ENCODE measurements around the gene GTF3C5. TPM values are rescaled to one million over a fixed set of nuclear protein-coding genes. Genes with fewer than 3 reads are reported as not detected.

The GTF3C5 gene
- total RNA-seq, 2 experiments from 2014 or later = 89.3 to 95.7 TPM

DNA sequence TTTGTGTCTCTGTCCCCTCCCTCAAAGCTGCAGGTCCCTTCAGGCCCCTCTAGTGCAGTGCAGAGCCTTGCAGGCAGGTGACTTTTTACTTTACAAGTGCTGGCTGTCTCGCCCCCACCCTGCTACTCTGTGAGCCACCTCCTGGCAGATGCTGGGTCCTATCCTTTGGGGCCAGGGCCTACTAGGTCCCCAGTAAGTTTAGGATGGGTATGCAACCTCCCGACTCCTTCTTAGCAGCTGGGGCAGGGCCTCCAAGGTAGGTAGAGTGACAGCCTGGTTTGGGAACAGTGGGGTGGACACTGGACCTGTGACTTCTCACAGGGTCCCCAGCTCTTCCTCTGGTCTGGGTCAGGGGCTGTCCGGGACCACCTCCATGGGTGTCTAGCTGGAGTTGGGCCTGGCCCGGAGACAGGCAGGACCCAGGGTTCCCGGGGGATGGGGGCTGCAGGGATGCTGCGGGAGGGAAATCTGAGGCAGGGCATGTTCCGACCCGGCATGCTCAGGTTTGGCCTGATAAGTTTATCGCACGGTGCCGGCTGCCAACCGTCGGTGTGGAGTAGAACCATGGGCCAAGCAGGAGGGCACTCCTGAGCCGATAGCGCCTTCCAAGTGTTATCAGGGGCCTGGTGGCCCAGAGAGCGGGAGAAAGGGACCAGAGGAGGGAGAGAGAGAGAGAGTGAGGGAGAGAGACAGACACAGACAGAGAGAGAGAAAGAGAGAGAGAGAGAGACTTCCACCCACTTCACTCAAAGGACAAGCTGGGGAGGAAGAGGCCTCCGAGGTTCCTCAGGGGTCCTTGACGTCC is 31.8 kb upstream of the GTF3C5 start:
- POLR2A ChIA-PET = no interaction called here
- CTCF ChIA-PET = no interaction called here
- H3K4me1 Mint-ChIP-seq (ENCODE audit: low read depth) = peaks cover 27% of the 10 kb centered on the region
- no peaks in the 10 kb centered on the region for H3K9me3 Mint-ChIP-seq (ENCODE audit: insufficient read depth)
- H3K27me3 Mint-ChIP-seq (ENCODE audit: low read depth) = peaks cover 18% of the 10 kb centered on the region
- H3K4me3 Mint-ChIP-seq = no peak overlapping the region
- H3K36me3 Mint-ChIP-seq (ENCODE audit: low read depth) = no peaks in the 10 kb centered on the region
- H3K27ac Mint-ChIP-seq = no peak overlapping the region
- DNase-seq (no peak), ATAC-seq (no peak)

DNA sequence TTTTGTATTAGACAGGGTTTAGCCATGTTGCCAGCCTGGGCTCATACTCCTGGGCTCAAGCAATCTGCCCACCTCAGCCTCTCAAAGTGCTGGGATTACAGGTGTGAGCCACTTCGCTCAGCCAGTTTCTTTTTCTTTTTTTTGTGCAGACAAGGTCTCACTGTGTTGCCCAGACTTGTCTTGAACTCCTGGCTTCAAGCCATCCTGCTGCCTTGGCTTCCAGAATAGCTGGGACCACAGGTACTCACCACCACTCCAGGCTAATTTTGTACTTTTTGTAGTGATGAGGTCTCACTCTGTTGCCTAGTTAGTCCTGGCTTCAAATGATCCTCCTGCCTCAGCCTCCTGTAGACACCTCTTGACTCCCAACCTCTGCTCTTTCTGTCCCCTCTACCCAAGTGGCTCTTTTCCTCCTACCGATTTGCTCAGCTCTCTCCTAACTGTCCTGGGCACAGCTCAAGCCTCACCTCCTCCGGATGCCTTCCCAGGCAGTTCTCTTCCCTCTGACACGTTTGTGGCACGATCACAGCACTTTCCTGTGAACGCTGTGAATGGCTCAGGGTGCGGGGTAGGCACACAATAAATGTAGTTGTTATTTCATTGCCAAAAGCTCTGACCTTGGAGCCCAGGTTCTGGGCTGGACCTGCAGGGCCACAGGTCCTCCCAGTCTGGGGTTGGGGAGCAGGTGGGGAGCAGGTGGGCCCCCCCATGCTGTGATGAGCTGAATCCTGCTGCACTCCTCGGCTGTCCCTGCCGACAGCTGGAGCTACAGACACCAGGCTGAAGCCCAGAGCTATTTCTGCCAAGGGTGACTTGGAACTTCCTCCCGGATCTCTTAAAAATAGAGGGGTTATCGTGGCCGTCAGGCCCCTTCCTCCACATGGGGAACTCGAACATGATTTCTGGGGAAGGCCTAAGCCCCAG is 28.4 kb upstream of the GTF3C5 start:
- CTCF ChIA-PET = interaction anchor here (0.6 to 3.0 kb wide), 3 partner anchors 20 to 1586 kb away, joined by 3 to 20 read pairs (median 3); partner anchors contain the start of gene GTF3C5
- DNase-seq (no peak), ATAC-seq (peak; percentile 13)
- Mint-ChIP-seq H3K4me1 (ENCODE audit: low read depth) (peaks cover 18% of the 10 kb centered on the region), H3K27ac (no peak overlapping the region), H3K9me3 (ENCODE audit: insufficient read depth) (no peaks in the 10 kb centered on the region), H3K27me3 (ENCODE audit: low read depth) (peaks cover 23% of the 10 kb centered on the region), H3K36me3 (ENCODE audit: low read depth) (no peaks in the 10 kb centered on the region), H3K4me3 (no peak overlapping the region)
- POLR2A ChIA-PET = no interaction called here

DNA sequence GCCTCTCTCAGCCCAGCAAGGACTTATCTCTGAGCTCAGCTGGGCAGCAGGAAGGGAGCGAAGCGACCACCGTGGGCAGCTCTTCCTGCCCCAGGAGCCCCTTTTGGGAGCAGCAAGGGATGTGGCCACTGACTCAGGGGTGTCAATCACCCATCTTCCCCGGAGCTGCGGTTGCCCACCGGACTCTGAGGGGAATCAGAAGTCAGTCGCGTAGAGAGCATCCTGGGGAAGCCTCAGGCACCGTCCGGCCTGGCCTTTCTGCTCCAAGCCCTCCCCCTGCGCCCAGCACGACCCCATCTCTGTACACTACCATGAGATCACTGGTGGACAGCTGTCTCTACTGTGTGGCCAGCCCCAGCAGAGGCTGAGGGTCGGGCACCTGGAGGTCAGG is 27.7 kb upstream of the GTF3C5 start:
- DNase-seq (no peak), ATAC-seq (no peak)
- POLR2A ChIA-PET = no interaction called here
- Mint-ChIP-seq H3K9me3 (ENCODE audit: insufficient read depth) (no peaks in the 10 kb centered on the region), H3K27me3 (ENCODE audit: low read depth) (peaks cover 26% of the 10 kb centered on the region), H3K27ac (no peak overlapping the region), H3K4me3 (no peak overlapping the region), H3K36me3 (ENCODE audit: low read depth) (no peaks in the 10 kb centered on the region), H3K4me1 (ENCODE audit: low read depth) (peaks cover 18% of the 10 kb centered on the region)
- CTCF ChIA-PET = interaction anchor here (1.5 to 3.0 kb wide), 2 partner anchors 19 to 27 kb away, joined by 3 to 20 read pairs; partner anchors contain the start of gene GTF3C5

DNA sequence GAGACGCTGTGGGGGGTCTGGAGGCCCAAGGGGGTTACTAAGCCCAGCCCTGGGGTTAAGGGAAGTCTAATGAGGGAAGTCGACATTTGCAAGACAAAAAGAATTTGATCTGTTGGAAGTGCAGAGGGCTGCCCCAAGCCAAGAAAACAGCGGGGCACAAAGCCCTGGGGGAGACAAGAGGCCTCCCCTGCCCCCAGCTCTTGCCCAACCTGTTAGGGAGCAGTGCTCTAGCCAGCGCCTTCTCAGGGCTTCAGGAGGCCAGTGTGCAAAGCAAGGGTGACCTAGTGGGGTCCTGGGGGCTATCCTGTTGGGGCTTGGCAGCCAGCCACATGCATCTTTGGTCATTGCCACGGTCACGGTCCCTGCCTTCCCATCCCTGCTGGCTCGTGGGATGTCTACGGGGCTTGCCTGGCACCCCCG is 27.1 kb upstream of the GTF3C5 start:
- no peak overlapping the region for H3K27ac Mint-ChIP-seq
- H3K4me3 Mint-ChIP-seq = no peak overlapping the region
- ATAC-seq (no peak), DNase-seq (no peak)
- peaks cover 28% of the 10 kb centered on the region for H3K27me3 Mint-ChIP-seq (ENCODE audit: low read depth)
- no peaks in the 10 kb centered on the region for H3K36me3 Mint-ChIP-seq (ENCODE audit: low read depth)
- H3K9me3 Mint-ChIP-seq (ENCODE audit: insufficient read depth) = no peaks in the 10 kb centered on the region
- H3K4me1 Mint-ChIP-seq (ENCODE audit: low read depth) = peaks cover 18% of the 10 kb centered on the region
- POLR2A ChIA-PET = interaction anchor here (0.8 kb wide), 1 partner anchor 27 kb away, joined by 3 read pairs; the partner anchor contains the start of gene GTF3C5
- CTCF ChIA-PET = interaction anchor here (3.0 kb wide), 1 partner anchor 19 kb away, joined by 20 read pairs; no protein-coding TSS in a partner anchor

DNA sequence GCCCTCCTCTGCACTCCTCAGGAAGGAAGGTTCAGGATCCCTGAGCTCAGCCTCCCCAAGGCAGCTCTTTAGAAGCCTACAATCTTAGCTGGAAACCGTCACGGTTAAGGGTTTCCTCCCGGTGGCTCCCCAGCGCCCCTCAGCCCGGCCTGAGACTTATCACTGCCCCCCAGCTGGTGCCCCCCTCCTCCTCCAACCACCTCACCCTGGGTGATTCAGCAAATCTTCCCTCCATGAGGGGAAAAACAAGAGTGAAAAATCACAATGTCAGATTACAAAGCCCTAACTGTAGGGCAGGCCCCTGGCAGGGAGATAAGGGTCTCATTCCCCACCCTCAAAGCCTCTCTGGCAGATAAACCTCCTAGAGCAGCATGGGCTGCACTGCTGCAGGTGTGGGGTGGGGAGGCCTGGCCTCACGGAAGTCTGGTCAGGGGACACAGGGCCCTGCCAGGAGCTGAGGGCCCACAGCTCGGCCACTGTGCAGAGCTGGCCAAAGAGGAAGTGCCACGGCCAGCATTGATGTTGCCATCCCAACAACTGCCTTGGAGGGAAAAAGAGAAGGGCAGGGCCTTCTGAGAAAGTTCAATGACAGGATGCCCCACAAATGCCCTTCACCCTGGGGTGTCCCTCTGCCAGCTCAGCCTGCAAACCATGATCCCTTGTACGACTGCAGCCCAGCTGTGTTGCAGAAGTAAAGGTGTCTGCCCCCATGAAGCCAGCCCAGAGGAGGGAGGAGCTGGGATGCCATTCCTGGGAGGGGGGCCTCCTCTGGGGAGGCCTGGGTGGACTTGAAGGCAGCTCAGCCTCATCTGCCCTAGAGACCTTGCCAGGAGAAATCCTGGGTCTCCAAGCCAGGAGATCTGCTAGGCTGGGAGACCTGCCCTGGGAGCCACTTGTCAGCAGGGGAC is 26.5 kb upstream of the GTF3C5 start:
- H3K4me1 Mint-ChIP-seq (ENCODE audit: low read depth) = peaks cover 18% of the 10 kb centered on the region
- no peak overlapping the region for H3K27ac Mint-ChIP-seq
- ChIA-PET CTCF (interaction anchor here (2.5 to 3.0 kb wide), 2 partner anchors 18 to 19 kb away, joined by 17 to 20 read pairs; no protein-coding TSS in a partner anchor), POLR2A (interaction anchor here (0.7 to 0.9 kb wide), 3 partner anchors 12 to 26 kb away, joined by 3 to 4 read pairs (median 4); partner anchors contain the start of gene GTF3C5)
- H3K36me3 Mint-ChIP-seq (ENCODE audit: low read depth) = no peaks in the 10 kb centered on the region
- no peaks in the 10 kb centered on the region for H3K9me3 Mint-ChIP-seq (ENCODE audit: insufficient read depth)
- no peak for ATAC-seq
- DNase-seq = no peak
- H3K4me3 Mint-ChIP-seq = no peak overlapping the region
- peaks cover 32% of the 10 kb centered on the region for H3K27me3 Mint-ChIP-seq (ENCODE audit: low read depth)

DNA sequence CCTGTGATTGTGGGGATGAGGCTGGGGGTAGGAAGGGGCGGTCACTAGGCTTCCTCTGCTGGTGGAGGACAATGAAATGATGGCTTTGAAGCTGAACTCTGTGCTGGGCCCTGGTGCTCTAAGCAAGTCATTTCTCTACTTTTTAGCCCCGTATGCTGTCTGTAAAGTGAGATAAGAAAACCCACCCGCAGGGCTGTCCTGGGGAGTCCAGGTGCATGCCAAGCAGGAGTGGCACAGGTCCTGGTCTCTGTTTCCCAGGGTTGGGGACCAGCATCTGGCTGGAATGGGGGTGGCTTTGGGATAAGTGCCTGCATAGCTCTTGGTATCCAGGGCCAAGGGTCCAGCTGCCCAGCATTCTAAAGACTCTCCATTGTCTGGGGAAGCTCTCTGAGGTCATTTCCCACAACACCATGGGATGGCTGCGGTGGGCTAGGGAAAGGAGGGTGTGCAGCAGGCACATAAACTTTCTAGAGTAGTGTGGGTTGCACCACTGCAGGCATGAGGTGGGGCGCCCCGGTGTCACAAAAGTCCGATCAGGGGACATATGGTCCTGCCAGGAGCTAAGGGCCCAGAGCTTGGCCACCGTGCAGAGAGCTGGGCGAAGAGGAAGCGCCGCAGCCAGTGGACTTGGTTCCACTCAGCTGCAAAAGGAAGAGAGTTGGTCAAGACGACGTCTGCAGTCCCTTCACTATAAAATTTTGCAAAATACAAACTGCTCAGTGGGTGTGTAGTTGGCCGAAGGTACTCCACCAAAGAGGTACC is 25.6 kb upstream of the GTF3C5 start:
- POLR2A ChIA-PET = interaction anchor here (0.9 kb wide), 1 partner anchor 25 kb away, joined by 4 read pairs; the partner anchor contains the start of gene GTF3C5
- H3K27ac Mint-ChIP-seq = no peak overlapping the region
- H3K27me3 Mint-ChIP-seq (ENCODE audit: low read depth) = peaks cover 33% of the 10 kb centered on the region
- no peaks in the 10 kb centered on the region for H3K36me3 Mint-ChIP-seq (ENCODE audit: low read depth)
- ATAC-seq (no peak), DNase-seq (no peak)
- H3K4me3 Mint-ChIP-seq = no peak overlapping the region
- no peaks in the 10 kb centered on the region for H3K9me3 Mint-ChIP-seq (ENCODE audit: insufficient read depth)
- peaks cover 18% of the 10 kb centered on the region for H3K4me1 Mint-ChIP-seq (ENCODE audit: low read depth)
- CTCF ChIA-PET = interaction anchor here (2.5 kb wide), 1 partner anchor 18 kb away, joined by 17 read pairs; no protein-coding TSS in a partner anchor

DNA sequence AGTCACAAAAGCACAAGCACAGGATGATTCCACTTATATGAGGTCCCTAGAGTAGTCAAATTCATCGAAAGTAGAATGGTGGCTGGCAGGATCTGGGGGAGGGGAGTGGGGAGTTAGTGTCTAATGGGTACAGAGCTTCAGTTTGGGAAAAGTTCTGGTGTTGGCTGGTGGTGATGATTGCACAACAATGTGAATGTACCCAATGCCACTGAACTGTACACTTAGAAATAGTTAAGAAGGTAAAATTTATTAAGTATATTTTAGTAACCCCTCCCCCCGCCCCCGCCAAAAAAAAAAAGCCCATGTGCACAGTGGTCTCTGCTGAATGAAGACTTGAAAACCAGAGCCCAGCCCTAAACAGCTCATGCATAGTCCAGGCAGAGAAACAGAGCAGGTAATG is 24.8 kb upstream of the GTF3C5 start:
- DNase-seq (no peak), ATAC-seq (no peak)
- no peak overlapping the region for H3K27ac Mint-ChIP-seq
- H3K4me1 Mint-ChIP-seq (ENCODE audit: low read depth) = peaks cover 18% of the 10 kb centered on the region
- no peaks in the 10 kb centered on the region for H3K9me3 Mint-ChIP-seq (ENCODE audit: insufficient read depth)
- no peak overlapping the region for H3K4me3 Mint-ChIP-seq
- ChIA-PET POLR2A (no interaction called here), CTCF (interaction anchor here (2.5 kb wide), 1 partner anchor 17 kb away, joined by 17 read pairs; no protein-coding TSS in a partner anchor)
- no peaks in the 10 kb centered on the region for H3K36me3 Mint-ChIP-seq (ENCODE audit: low read depth)
- H3K27me3 Mint-ChIP-seq (ENCODE audit: low read depth) = peaks cover 33% of the 10 kb centered on the region

DNA sequence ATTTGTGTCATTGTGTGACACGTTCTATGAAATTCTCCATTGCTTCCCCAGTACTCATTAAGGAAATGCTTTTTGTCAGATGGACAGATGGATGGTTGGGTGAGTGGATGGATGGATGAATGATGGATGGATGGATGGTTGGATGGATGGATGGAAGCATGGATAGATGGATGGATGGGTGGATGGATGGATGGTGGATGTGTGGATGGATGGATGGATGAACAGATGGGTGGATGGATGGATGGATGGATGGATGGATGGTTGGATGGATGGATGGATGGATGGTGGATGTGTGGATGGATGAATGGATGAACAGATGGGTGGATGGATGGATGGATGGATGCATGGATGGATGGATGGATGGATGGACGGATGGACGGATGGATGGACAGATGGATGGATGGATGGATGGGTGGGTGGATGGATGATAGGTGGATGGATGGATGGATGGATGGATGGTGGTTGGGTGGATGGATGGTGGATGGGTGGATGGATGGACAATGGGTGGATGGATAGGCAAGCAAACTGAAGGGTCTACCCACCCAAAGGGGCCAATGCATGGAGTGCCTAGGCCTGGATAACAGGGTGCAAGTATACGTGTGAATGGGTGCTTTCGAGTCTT is 24.0 kb upstream of the GTF3C5 start:
- CTCF ChIA-PET = interaction anchor here (2.5 kb wide), 1 partner anchor 16 kb away, joined by 17 read pairs; no protein-coding TSS in a partner anchor

DNA sequence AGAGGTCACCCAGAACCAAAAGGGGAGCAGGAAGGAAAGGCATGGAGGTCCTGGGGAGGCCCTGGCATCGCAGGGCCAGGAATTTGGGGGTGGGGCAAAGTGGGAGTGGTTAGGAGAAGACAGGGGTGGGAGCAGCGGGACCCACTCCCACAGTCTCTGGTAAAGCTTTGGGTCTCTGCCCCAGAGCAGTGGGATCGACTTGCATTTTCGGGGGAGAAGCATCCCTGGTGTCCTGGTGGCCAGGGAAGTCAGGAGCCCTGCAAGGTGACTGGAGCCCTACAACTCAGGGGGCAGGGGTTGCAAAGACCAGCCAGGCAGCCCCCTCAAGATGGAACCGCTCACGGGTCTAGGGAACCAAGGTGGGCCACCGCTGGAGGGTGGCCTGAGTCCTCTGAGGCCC is 22.4 kb upstream of the GTF3C5 start:
- CTCF ChIA-PET = no interaction called here
- peaks cover 7% of the 10 kb centered on the region for H3K4me1 Mint-ChIP-seq (ENCODE audit: low read depth)
- H3K36me3 Mint-ChIP-seq (ENCODE audit: low read depth) = no peaks in the 10 kb centered on the region
- H3K27me3 Mint-ChIP-seq (ENCODE audit: low read depth) = peaks cover 31% of the 10 kb centered on the region
- ATAC-seq (no peak), DNase-seq (no peak)
- POLR2A ChIA-PET = no interaction called here
- no peaks in the 10 kb centered on the region for H3K9me3 Mint-ChIP-seq (ENCODE audit: insufficient read depth)
- no peak overlapping the region for H3K27ac Mint-ChIP-seq
- H3K4me3 Mint-ChIP-seq = no peak overlapping the region

More for the DNA sequence above, 24.0 kb upstream of the GTF3C5 start:
- Mint-ChIP-seq H3K27me3 (ENCODE audit: low read depth) (peaks cover 36% of the 10 kb centered on the region), H3K4me1 (ENCODE audit: low read depth) (peaks cover 18% of the 10 kb centered on the region), H3K27ac (no peak overlapping the region), H3K9me3 (ENCODE audit: insufficient read depth) (no peaks in the 10 kb centered on the region), H3K4me3 (no peak overlapping the region), H3K36me3 (ENCODE audit: low read depth) (no peaks in the 10 kb centered on the region)
- POLR2A ChIA-PET = no interaction called here
- ATAC-seq (no peak), DNase-seq (no peak)

DNA sequence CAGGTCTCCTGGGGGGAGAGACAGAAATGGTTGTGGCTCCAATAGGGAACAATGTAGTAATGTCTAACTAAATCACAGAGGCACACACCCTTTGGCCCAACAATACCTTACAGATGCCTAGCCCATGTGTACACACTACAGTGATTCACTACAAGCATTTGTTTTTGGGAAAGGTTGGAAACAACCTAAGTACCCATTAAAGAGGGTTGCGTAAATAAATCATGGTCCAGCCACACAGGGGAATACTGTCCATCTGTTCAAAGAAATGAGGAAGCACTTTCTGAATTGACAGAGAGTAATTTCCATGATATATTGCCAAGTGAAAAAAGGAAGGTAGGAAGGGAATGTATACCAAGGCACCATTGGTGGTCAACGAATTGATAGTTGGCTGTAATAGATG is 22.0 kb upstream of the GTF3C5 start:
- DNase-seq = no peak
- no peaks in the 10 kb centered on the region for H3K9me3 Mint-ChIP-seq (ENCODE audit: insufficient read depth)
- H3K4me1 Mint-ChIP-seq (ENCODE audit: low read depth) = peaks cover 4% of the 10 kb centered on the region
- H3K36me3 Mint-ChIP-seq (ENCODE audit: low read depth) = no peaks in the 10 kb centered on the region
- no peak overlapping the region for H3K4me3 Mint-ChIP-seq
- H3K27ac Mint-ChIP-seq = no peak overlapping the region
- POLR2A ChIA-PET = no interaction called here
- H3K27me3 Mint-ChIP-seq (ENCODE audit: low read depth) = peaks cover 29% of the 10 kb centered on the region
- CTCF ChIA-PET = no interaction called here
- no peak for ATAC-seq
